Activated CD4-positive, alpha-beta T cell treated with anti-CD3 and anti-CD28 coated beads, Interleukin-2, Interleukin-4, amounts not matched to agents 100 ng/mL and 50 ng/mL, durations not matched to agents 16 hours and 8 hours (primary cell): Measurements from ENCODE around the gene ANKRD53.

Experiments used
- DNase-seq: peaks from one replicate; pipeline ENCODE4 v3.0.0-alpha.2; 2020; ENCODE audit warnings: low spot score

ANKRD53 gene

GRCh38 chr2:70943205-70943871 lies 35.1 kb upstream of the ANKRD53 start:
- DNase-seq: no peak

DNA sequence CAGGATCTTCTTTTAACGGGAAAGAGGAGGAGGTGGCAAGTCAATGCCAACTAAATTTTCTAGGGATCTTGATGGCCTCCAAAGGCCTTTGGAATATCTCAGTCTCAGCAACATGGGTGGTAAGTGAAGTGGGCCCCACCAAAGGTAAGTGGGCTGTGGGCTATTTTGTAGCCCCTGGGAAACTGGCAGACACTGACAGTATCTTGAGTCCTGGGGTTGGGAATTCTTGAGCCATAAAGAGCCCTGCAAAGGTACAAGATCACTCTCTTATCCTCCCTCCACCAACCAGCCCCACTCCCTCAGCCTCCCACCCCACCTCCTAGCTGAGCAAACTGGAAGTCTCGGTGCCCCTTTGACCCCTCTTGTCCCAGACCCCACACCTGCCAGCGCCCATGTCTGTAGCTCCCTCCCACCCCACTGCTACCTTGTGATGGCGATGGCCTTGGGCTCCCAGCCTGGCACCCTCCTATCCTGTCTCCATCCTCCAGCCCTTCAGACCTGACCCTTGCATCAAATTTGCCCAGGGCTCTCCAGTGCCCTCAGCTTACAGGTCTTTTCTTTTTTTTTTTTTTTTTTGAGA lies 34.2 kb upstream of the ANKRD53 start:
- no peak for DNase-seq

DNA sequence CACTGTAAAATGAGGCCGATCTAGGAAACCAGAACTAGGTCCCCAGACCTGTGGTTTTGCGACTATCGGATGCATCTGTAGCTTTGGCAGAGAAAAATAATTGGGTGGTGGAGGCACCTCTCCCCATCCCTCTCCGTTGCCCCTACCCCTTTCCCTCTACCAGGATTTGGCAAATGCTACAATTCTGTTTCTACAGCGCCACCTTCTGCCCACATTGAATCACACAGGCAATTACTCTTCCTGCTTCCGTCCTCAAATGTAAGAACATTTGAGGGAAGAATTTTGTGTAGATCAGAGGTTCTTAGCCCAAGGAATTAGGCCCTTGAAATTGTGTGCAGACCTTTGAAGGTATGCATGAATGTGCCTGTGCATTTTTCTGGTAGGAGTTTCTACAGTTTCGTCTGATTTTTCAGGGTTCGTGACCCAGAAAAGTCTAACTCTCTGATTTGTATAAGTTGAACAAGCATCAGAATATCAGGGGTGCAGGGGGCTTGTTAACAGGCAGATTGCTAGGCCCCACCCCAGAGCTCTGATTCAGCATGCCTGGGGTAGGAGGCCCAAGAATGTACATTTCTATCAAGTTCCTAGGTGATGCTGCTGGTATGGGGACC lies 31.5 kb upstream of the ANKRD53 start:
- DNase-seq: peak; percentile 62

DNA sequence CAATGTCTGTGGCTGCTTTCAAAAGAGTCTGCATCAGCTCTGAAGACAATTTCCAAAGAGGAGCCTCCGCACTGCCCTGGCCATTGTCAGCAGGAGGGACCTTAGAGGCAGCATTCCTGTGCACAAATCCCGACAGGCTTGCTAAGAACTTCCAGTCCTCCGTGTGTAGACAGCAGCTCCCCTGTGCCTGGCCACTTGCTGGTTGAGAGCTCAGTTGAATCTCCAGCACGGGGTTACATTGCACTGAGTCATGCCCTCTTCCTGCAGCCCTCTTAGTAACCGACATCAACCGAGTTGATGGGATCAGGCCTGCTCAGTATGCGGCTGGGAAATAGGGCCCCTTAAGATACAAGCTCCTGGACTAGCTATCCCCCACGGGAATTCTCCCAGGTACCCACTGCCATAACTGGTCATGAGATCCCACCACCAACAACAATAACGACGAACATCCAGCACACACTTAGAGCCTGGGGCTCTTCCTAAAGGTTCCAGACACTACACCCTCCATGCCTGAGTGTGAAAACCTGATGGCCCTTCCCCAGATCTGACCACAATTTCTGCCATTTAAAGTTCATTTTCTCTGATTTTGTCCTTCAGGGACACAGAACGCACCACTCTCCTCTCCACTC lies 30.8 kb upstream of the ANKRD53 start:
- DNase-seq: peak; percentile 19

DNA sequence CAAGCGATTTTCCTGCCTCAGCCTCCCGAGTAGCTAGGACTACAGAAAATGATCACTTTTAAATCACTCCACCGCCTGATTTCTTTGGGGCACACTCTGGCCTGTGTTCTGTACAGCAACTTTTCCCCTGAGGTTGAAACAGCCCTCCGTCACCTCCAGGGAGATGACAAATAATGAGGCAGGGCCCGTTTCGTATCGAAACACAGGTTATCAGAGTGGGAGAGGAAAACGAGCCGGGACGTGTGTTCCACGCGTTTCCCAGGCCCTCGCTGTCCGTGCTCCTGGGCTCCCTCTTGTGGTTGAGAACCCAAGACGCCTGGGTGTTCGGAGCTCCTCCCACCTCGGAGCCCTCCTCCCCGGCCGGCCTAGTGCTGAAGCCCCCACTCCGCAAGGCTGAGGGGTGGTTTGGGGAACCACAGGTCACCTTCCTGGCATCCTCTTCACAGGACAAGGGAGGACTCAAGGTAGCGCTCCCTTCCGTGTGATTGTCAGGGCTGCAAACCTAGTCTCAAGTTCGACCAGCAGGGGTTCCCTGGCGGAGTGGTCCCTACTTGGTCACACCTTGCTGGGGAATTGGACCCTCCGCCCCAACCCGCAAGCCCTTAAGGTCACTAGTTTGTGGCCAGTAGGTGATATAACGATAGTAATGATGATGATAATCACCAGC lies 30.0 kb upstream of the ANKRD53 start:
- peak; percentile 86 for DNase-seq

- DNase-seq: no peak
These were observed 29.3 kb upstream of the ANKRD53 start for GRCh38 chr2:70949086-70949485.

DNA sequence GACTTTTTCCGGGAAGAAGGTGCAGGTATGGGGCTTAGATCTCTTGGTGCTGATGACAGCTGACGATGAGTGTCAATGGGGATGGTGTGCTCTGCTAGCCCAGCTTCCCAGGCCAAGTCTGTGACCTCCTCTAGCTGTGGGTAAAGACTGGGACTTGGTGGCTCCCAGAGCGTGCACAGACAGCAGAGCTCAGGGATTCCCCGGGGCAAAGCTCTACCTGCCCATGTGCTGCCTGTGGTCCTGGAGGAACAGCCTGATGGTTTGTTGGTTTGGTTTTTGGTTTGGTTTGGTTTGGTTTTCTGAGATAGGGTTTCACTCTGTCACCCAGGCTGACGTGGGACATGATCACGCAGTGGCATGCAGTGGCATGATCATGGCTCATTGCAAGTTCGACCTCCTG lies 23.5 kb upstream of the ANKRD53 start:
- no peak for DNase-seq

GRCh38 chr2:70956141-70956540 lies 22.3 kb upstream of the ANKRD53 start:
- DNase-seq: no peak

DNA sequence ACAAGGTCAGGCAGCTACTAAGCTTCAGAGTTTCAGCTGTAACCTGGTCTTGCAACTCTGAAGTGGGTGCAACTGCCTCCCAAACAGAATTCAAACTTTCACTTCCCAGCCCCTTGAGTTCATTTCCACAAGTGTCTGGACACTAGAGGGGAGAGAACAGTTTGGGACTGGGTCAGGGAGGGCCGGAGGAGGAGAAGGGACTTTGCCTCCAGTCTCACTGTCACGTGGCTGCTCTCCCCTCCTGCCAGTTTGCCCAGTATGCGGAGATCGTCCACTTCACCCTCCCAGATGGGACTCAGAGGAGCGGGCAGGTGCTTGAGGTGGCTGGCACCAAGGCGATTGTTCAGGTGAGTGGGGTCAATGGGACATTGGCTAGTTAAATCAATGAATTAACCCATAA lies 20.6 kb upstream of the ANKRD53 start:
- no peak for DNase-seq

DNA sequence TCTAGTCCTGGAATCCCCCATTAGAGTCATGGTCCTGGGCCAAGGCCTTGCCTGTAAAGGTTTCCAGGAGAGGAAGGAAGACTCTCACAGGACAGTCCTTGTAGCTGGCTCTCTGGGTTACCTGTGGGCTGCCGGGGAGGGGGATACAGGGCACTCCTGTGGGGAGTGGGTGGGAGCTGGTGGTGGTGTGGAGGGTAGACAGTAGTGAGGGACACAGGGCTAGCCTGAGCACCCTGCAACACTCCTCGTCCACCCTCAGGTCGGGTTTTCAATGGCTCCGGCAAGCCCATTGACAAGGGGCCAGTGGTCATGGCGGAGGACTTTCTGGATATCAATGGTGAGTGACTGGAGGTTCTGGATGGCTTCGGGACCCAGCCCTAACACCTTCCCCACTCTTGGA lies 19.7 kb upstream of the ANKRD53 start:
- DNase-seq: no peak

- no peak for DNase-seq
These were observed 19.1 kb upstream of the ANKRD53 start for GRCh38 chr2:70959271-70959761.

GRCh38 chr2:70959851-70960832 lies 18.3 kb upstream of the ANKRD53 start:
- no peak for DNase-seq

- DNase-seq: no peak
These were observed 17.4 kb upstream of the ANKRD53 start for GRCh38 chr2:70960833-70961647.

DNA sequence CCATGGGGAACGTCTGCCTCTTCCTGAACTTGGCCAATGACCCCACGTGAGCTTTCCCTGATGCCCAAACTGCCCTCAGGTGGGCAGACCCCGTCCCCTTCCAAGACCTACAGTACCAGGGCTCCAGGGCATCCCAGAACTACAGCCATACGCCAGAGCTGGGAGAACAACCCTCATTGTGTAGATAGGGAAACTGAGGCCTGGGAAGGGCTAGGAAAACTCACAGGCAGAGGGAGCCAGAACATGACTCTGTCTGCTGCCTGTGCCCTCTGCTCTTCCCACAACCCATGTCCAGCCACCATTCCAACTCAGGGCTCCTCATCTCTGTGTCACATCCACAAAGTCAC lies 16.8 kb upstream of the ANKRD53 start:
- no peak for DNase-seq

GRCh38 chr2:70962211-70962884 lies 16.1 kb upstream of the ANKRD53 start:
- DNase-seq: no peak

DNA sequence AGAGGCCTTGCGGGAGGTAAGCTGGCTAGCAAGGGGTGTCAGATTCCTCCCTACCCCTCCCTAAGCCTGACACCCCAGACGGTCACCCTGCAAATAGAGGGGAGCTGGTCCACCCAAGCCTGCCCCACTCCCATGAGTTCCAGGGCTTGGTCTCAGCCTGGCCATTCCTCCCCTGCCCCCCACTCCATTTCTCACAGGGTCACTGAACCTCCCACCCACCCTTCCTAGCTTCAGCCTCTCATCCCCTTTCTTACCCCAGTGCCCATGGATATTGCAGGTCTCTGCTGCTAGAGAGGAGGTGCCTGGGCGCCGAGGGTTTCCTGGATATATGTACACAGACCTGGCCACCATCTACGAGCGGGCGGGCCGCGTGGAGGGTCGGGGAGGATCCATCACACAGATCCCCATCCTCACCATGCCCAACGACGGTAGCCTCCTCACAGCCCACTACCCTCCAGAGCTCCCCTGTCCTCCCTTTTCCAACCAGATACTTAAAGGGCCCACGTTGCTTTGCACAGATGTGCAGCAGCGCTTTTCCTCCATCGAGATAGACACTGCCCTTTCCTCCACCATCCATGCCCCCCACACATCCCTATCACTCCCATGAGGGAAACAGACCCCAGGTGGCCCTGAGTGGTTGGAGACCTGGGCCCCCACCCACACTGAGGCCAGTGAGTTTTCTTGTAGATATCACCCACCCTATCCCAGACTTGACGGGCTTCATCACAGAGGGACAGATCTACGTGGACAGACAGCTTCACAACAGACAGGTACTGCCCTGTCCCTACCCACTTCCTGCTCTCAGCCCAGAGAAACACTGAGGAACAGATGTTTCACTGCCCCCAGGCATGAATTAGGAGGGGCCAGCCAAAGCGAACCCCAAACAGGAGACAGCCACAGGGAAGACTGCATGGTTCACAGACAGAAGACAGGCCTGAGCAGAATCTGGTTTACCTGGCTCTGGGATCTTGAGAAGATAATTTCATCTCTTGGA lies 15.2 kb upstream of the ANKRD53 start:
- no peak for DNase-seq

- no peak for DNase-seq
These were observed 14.3 kb upstream of the ANKRD53 start for GRCh38 chr2:70964133-70964532.

- peak; percentile 76 for DNase-seq
These were observed 13.6 kb upstream of the ANKRD53 start for GRCh38 chr2:70964596-70965386.
